GM12878 (cell line): Measurements from ENCODE around the gene CS. TPM values are rescaled to one million over a fixed set of nuclear protein-coding genes. Genes with fewer than 3 reads are reported as not detected.
A peak's percentile ranks its signal among the peaks of the same experiment; 100 is the strongest.

ENCODE experiments used
- ATF2 ChIP-seq: IDR thresholded peaks from 2 replicates; pipeline ENCODE4 v1.6.1; 2012; ENCODE audit warnings: low read length, inconsistent platforms
- ATF7 ChIP-seq: fragments of 450-650 bp; IDR thresholded peaks from 2 replicates; pipeline ENCODE4 v1.6.1; 2016; ENCODE audit warnings: low read depth, mild to moderate bottlenecking
- CHD1 ChIP-seq: IDR thresholded peaks from 2 replicates; pipeline ENCODE4 v1.6.1; 2012; ENCODE audit warnings: low read depth, low read length, improper control_type of control experiment
- EZH2 ChIP-seq: IDR thresholded peaks from 2 replicates; pipeline ENCODE4 v1.6.1; 2012; ENCODE audit warnings: low read depth, mild to moderate bottlenecking, control low read depth, inconsistent platforms, low read length, borderline replicate concordance; ENCODE audit not compliant: control insufficient read depth
- FOXK2 ChIP-seq: fragments of 450-650 bp; IDR thresholded peaks from 2 replicates; pipeline ENCODE4 v1.6.1; 2017; ENCODE audit warnings: mild to moderate bottlenecking, moderate library complexity
- HSF1 ChIP-seq: fragments of 150-350 bp; IDR thresholded peaks from 2 replicates; pipeline ENCODE4 v1.6.1; 2014; ENCODE audit warnings: mild to moderate bottlenecking, low read depth, low read length
- KLF5 ChIP-seq: fragments of 450-650 bp; IDR thresholded peaks from 2 replicates; pipeline ENCODE4 v1.6.1; 2014; ENCODE audit warnings: mild to moderate bottlenecking; ENCODE audit not compliant: partially characterized antibody
- MXI1 ChIP-seq: fragments of 150-350 bp; IDR thresholded peaks from 2 replicates; pipeline ENCODE4 v1.6.1; 2011; ENCODE audit warnings: low read depth, mild to moderate bottlenecking, inconsistent platforms, low read length, improper control_type of control experiment
- NFYB ChIP-seq: IDR thresholded peaks from 2 replicates; pipeline ENCODE4 v1.6.1; 2011; ENCODE audit warnings: low read depth, mild to moderate bottlenecking, low read length, improper control_type of control experiment, moderate library complexity; ENCODE audit not compliant: insufficient read depth
- PBX3 ChIP-seq: IDR thresholded peaks from 2 replicates; pipeline ENCODE4 v1.6.1; 2011; ENCODE audit warnings: mild to moderate bottlenecking, low read depth, low read length, moderate library complexity; ENCODE audit not compliant: insufficient replicate concordance
- PKNOX1 ChIP-seq: fragments of 450-650 bp; IDR thresholded peaks from 2 replicates; pipeline ENCODE4 v1.6.1; 2016; ENCODE audit warnings: mild to moderate bottlenecking
- PML ChIP-seq: IDR thresholded peaks from 2 replicates; pipeline ENCODE4 v1.6.1; 2012; ENCODE audit warnings: low read length, inconsistent platforms
- RBBP5 ChIP-seq: fragments of 200-600 bp; sonication (generic); conservative IDR thresholded peaks from 2 replicates; pipeline ENCODE4 v1.6.1; 2016
- RUNX3 ChIP-seq: IDR thresholded peaks from 2 replicates; pipeline ENCODE4 v1.6.1; 2012; ENCODE audit warnings: low read length, inconsistent platforms
- SKIL ChIP-seq: fragments of 450-650 bp; IDR thresholded peaks from 2 replicates; pipeline ENCODE4 v1.6.1; 2017; ENCODE audit warnings: mild to moderate bottlenecking, low read depth, inconsistent platforms; ENCODE audit not compliant: poor library complexity, severe bottlenecking
- SMAD5 ChIP-seq: IDR thresholded peaks from 2 replicates; pipeline ENCODE4 v1.6.1; 2016; ENCODE audit warnings: antibody characterized with exemption, low read depth
- SMARCA5 ChIP-seq: fragments of 450-650 bp; IDR thresholded peaks from 2 replicates; pipeline ENCODE4 v1.6.1; 2017; ENCODE audit warnings: mild to moderate bottlenecking
- SMC3 ChIP-seq: IDR thresholded peaks from 2 replicates; pipeline ENCODE4 v1.6.1; 2011; ENCODE audit warnings: low read length, improper control_type of control experiment, borderline replicate concordance
- ZBTB4 ChIP-seq: fragments of 450-650 bp; formaldehyde crosslinking; IDR thresholded peaks from 2 replicates; pipeline ENCODE4 v1.4.0; 2022; ENCODE audit warnings: mild to moderate bottlenecking, moderate library complexity
- polyA plus RNA-seq, 11 experiments: library from polyadenylated mRNA; depleted of rRNA in 4 of 11; unstranded in 6 of 11; stranded (reverse) in 5 of 11; fragments of >200 nt; fragmentation: Nextera tagmentation in 4 of 11; fragmentation: Illumina TruSeq in 1 of 11; extraction: Ambion mirVana in 4 of 11; extraction: Trizol in 1 of 11; gene quantifications; 1 replicate in 1 of 11; 2 replicates in 10 of 11; pipeline versions ENCODE4 v1.2.1 to v1.2.3, GENCODE V29; 2011 to 2016; ENCODE audit warnings: inconsistent platforms in 2 of 11, missing spikeins in 2 of 11, low read depth in 1 of 11
- total RNA-seq, 4 experiments: library from RNA; depleted of rRNA in 3 of 4; stranded (reverse); fragments of >200 nt in 3 of 4; fragmentation: Illumina TruSeq in 1 of 4; extraction: Trizol in 1 of 4; gene quantifications; 2 replicates each; pipeline versions ENCODE4 v1.2.1 to v1.2.3, GENCODE V29; 2013 to 2021

Gene CS
- total and polyA plus RNA-seq, 10 of the 15 experiments (the other 5 are each of a cell fraction or from before 2014, with no cell fraction given), result 64.9 to 276 (median 139) TPM

- TF ChIP-seq ATF2 (no peak), FOXK2 (no peak), RUNX3 (peak; percentile 29; the same call in 1 of the 2 replicates), SMAD5 (peak; percentile 21; the same call in 1 of the 2 replicates), RBBP5 (no peak), HSF1 (no peak), SKIL (no peak), MXI1 (peak; percentile 77), SMARCA5 (no peak), PML (peak; percentile 64; the same call in 1 of the 2 replicates), PBX3 (no peak), PKNOX1 (peak; percentile 75), EZH2 (no peak), CHD1 (no peak), NFYB (peak; percentile 63; the same call in 1 of the 2 replicates), ZBTB4 (no peak), ATF7 (no peak), SMC3 (peak; percentile 40; the same call in 1 of the 2 replicates), KLF5 (no peak)
Observed at GRCh38 chr12:56315622-56316473, 15.7 kb upstream of the CS start, which contains the start of gene CNPY2 (continued).
